Tibial nerve (tissue), 3 donors: ENCODE measurements around the gene SLC26A9.

Source experiments
- POLR2A ChIP-seq, 2 donors: fragments of 450-650 bp; IDR thresholded peaks; one replicate each; pipeline ENCODE4 v1.6.1; 2017; ENCODE audit warnings: antibody characterized with exemption in 2 of 2, mild to moderate bottlenecking in 2 of 2, moderate library complexity in 2 of 2
- TF ChIP-seq, protein P1 (sequence below), 5 experiments: fragments of 200-600 bp in 3 of 5; fragments of 450-650 bp in 2 of 5; sonication (generic) in 3 of 5; IDR thresholded peaks; one replicate each; pipeline ENCODE4 v1.5.1; 2016 to 2019; ENCODE audit warnings: antibody characterized with exemption in 5 of 5, mild to moderate bottlenecking in 3 of 5, moderate library complexity in 2 of 5

DNA sequence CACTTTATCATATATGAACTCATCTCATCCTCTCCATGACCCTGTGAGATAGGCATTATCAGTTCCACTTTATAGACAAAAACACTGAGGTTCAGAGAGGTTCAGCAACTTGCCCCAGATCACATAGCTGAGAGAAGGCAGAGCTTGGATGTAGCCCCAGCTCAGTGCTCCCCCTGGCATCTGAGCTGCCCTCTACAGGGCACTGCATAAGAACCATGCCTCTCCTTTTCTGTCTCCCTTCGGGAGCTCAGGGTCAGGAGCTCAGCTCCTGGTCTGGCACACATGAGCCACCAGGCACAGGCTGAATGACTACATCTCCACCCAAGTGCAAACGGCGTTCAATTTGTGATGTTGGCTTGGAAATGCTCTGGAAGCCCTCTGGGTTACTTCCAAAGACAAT is 43.0 kb upstream of the SLC26A9 start:
- TF ChIP-seq, protein P1, sequence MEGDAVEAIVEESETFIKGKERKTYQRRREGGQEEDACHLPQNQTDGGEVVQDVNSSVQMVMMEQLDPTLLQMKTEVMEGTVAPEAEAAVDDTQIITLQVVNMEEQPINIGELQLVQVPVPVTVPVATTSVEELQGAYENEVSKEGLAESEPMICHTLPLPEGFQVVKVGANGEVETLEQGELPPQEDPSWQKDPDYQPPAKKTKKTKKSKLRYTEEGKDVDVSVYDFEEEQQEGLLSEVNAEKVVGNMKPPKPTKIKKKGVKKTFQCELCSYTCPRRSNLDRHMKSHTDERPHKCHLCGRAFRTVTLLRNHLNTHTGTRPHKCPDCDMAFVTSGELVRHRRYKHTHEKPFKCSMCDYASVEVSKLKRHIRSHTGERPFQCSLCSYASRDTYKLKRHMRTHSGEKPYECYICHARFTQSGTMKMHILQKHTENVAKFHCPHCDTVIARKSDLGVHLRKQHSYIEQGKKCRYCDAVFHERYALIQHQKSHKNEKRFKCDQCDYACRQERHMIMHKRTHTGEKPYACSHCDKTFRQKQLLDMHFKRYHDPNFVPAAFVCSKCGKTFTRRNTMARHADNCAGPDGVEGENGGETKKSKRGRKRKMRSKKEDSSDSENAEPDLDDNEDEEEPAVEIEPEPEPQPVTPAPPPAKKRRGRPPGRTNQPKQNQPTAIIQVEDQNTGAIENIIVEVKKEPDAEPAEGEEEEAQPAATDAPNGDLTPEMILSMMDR (IDR thresholded peaks at IDR 0.05) = no peak
- no peak for TF ChIP-seq POLR2A (IDR thresholded peaks at IDR 0.05)
